Stimulated activated CD8-positive, alpha-beta memory T cell treated with anti-CD3 and anti-CD28 coated beads, Interleukin-15, amount 100 ng/mL, for 48 hours (primary cell): ENCODE data around the gene LMF1.

Source experiments
- DNase-seq, 2 donors: peaks; one replicate each; pipeline ENCODE4 v3.0.0-alpha.2; 2020; ENCODE audit warnings: low read depth in 2 of 2

The LMF1 gene

GRCh38 chr16:1002399-1003166 lies 31.8 kb upstream of the LMF1 start:
- peak; percentile 76 to 80 for DNase-seq

GRCh38 chr16:1001096-1001495 lies 30.3 kb upstream of the LMF1 start:
- DNase-seq = no peak

GRCh38 chr16:1000608-1001007 lies 29.8 kb upstream of the LMF1 start:
- DNase-seq = no peak

- no peak for DNase-seq
Observed at GRCh38 chr16:999677-1000076, 28.9 kb upstream of the LMF1 start.

- no peak for DNase-seq
Observed at GRCh38 chr16:998615-999014, 27.8 kb upstream of the LMF1 start.

- DNase-seq = no peak
Observed at GRCh38 chr16:998211-998610, 27.4 kb upstream of the LMF1 start.

GRCh38 chr16:997440-998051 lies 26.8 kb upstream of the LMF1 start:
- peak; percentile 34 to 42 for DNase-seq

GRCh38 chr16:996681-997080 lies 25.9 kb upstream of the LMF1 start:
- no peak for DNase-seq

GRCh38 chr16:995783-996182 lies 25.0 kb upstream of the LMF1 start:
- DNase-seq = no peak

- no peak for DNase-seq
Observed at GRCh38 chr16:995087-995486, 24.3 kb upstream of the LMF1 start.

- DNase-seq = no peak
Observed at GRCh38 chr16:993731-994130, 22.9 kb upstream of the LMF1 start.

- DNase-seq = no peak
Observed at GRCh38 chr16:991773-992172, 21.0 kb upstream of the LMF1 start.

- no peak for DNase-seq
Observed at GRCh38 chr16:991345-991744, 20.6 kb upstream of the LMF1 start.

GRCh38 chr16:990516-991291 lies 19.9 kb upstream of the LMF1 start:
- DNase-seq = no peak

- DNase-seq = no peak
Observed at GRCh38 chr16:989354-989814, 18.6 kb upstream of the LMF1 start.

GRCh38 chr16:988471-989353 lies 17.9 kb upstream of the LMF1 start:
- DNase-seq = no peak

- no peak for DNase-seq
Observed at GRCh38 chr16:987906-988305, 17.1 kb upstream of the LMF1 start.

GRCh38 chr16:986925-987582 lies 16.3 kb upstream of the LMF1 start:
- no peak for DNase-seq

GRCh38 chr16:986411-986810 lies 15.6 kb upstream of the LMF1 start:
- DNase-seq = no peak

- no peak for DNase-seq
Observed at GRCh38 chr16:985646-986400, 15.0 kb upstream of the LMF1 start.
